GM04503 (cell line): ENCODE results near the gene CCSER2.
A peak's percentile ranks its signal among the peaks of the same experiment; 100 is the strongest.
"Not testable (repeated sequence)": the region's sequence is repeated elsewhere in the genome, so short reads cannot be mapped to it uniquely, and the experiment has no call there.

Experiments used
- DNase-seq: peaks from one replicate; pipeline ENCODE4 v3.0.0-alpha.2; 2012; ENCODE audit warnings: low read depth

Gene CCSER2

GRCh38 chr10:84314275-84314674, 14.1 kb upstream of the CCSER2 start:
- no peak for DNase-seq

GRCh38 chr10:84317174-84317573, 11.2 kb upstream of the CCSER2 start:
- DNase-seq = no peak

GRCh38 chr10:84321902-84322301, 6.5 kb upstream of the CCSER2 start:
- no peak for DNase-seq

GRCh38 chr10:84323566-84323965, 4.8 kb upstream of the CCSER2 start:
- not testable (repeated sequence) for DNase-seq

- not testable (repeated sequence) for DNase-seq
These were observed 1.4 kb upstream of the CCSER2 start for GRCh38 chr10:84326995-84327394.

- no peak for DNase-seq
These were observed 815 bp downstream of the CCSER2 start for GRCh38 chr10:84329196-84329611.

GRCh38 chr10:84329986-84330651, 1.7 kb downstream of the CCSER2 start:
- DNase-seq = no peak

GRCh38 chr10:84331091-84331490, 2.7 kb downstream of the CCSER2 start:
- no peak for DNase-seq

- no peak for DNase-seq
These were observed 5.6 kb downstream of the CCSER2 start for GRCh38 chr10:84333864-84334451.

- no peak for DNase-seq
These were observed 6.4 kb downstream of the CCSER2 start for GRCh38 chr10:84334811-84335210.

GRCh38 chr10:84335516-84335915, 7.1 kb downstream of the CCSER2 start:
- no peak for DNase-seq

- DNase-seq = no peak
These were observed 8.2 kb downstream of the CCSER2 start for GRCh38 chr10:84336406-84337090.

- DNase-seq = peak; percentile 12
These were observed 8.8 kb downstream of the CCSER2 start for GRCh38 chr10:84337199-84337598.

- no peak for DNase-seq
These were observed 10.6 kb downstream of the CCSER2 start for GRCh38 chr10:84339025-84339424.

GRCh38 chr10:84340187-84340586, 11.8 kb downstream of the CCSER2 start:
- DNase-seq = no peak

- DNase-seq = no peak
These were observed 12.5 kb downstream of the CCSER2 start for GRCh38 chr10:84340632-84341537.

- no peak for DNase-seq
These were observed 13.1 kb downstream of the CCSER2 start for GRCh38 chr10:84341538-84341856.

- DNase-seq = no peak
These were observed 13.6 kb downstream of the CCSER2 start for GRCh38 chr10:84341983-84342382.

GRCh38 chr10:84342584-84342983, 14.2 kb downstream of the CCSER2 start:
- DNase-seq = no peak

- DNase-seq = no peak
These were observed 15.4 kb downstream of the CCSER2 start for GRCh38 chr10:84343831-84344230.

GRCh38 chr10:84344526-84344925, 16.1 kb downstream of the CCSER2 start:
- no peak for DNase-seq

- not testable (repeated sequence) for DNase-seq
These were observed 19.2 kb downstream of the CCSER2 start for GRCh38 chr10:84347575-84348002.
